OCI-LY3 (cell line): ENCODE results near the gene DPP10.

Source experiments
- EZH2phosphoT487 ChIP-seq: fragments of 200-600 bp; shearing (Covaris generic); IDR thresholded peaks from 2 replicates; pipeline ENCODE4 v1.6.1; 2018; ENCODE audit warnings: antibody characterized with exemption, mixed run types, low read depth
- TF ChIP-seq, protein P1 (sequence below): fragments of 200-600, 300-600 bp; sonication (generic); IDR thresholded peaks from 2 replicates; pipeline ENCODE4 v1.5.1; 2014; ENCODE audit warnings: antibody characterized with exemption, low read length, low read depth

DNA sequence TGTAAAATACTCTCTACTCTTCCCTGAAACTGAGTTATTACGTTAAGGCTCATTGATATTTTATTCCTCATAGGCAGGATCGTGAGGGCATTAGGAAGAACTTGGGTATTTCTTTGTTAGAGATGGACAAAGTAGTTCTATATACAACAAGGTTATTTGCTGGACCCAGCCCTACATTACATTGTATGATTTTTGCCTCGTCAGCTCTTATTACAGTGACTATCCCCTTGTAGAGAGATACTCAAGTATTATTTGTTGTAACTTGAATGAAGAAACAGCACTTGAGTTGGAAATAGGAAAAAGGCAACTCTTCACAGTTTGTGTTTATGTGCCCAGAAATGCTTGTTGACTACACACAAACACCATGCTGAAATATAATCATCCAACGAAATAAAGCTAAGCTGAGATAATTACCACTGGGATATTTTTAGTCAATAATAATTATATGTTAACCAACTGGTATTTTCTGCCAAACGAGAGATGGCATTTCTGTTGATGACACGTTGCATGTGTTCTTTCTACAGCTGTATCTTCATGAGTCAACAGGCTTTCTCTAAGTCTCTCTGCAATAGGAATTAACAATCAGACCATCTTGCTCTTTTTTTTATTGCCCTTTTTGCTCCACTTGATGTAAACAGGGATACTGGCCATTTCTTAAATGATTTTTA, 947.6 kb downstream of the DPP10 start:
- TF ChIP-seq, protein P1, sequence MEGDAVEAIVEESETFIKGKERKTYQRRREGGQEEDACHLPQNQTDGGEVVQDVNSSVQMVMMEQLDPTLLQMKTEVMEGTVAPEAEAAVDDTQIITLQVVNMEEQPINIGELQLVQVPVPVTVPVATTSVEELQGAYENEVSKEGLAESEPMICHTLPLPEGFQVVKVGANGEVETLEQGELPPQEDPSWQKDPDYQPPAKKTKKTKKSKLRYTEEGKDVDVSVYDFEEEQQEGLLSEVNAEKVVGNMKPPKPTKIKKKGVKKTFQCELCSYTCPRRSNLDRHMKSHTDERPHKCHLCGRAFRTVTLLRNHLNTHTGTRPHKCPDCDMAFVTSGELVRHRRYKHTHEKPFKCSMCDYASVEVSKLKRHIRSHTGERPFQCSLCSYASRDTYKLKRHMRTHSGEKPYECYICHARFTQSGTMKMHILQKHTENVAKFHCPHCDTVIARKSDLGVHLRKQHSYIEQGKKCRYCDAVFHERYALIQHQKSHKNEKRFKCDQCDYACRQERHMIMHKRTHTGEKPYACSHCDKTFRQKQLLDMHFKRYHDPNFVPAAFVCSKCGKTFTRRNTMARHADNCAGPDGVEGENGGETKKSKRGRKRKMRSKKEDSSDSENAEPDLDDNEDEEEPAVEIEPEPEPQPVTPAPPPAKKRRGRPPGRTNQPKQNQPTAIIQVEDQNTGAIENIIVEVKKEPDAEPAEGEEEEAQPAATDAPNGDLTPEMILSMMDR, result no peak
- no peak for TF ChIP-seq EZH2phosphoT487
